K562 (cell line): ENCODE measurements around the gene CAPRIN2. TPM values are rescaled to one million over a fixed set of nuclear protein-coding genes. Genes with fewer than 3 reads are reported as not detected.

ENCODE experiments used
- ATAC-seq: fragments of 200-7000 bp; cut with Tn5 transposase; 3 replicates; pipeline ENCODE4 v1.9.1; 2020; ENCODE audit warnings: moderate library complexity
- BruUV-seq: library from RNA; stranded (reverse); fragments of 400-500 nt; replicated peaks from 2 replicates; lab custom pipeline; 2021; lab: Mats Ljungman, UMichigan
- CTCF ChIA-PET: fragments of 300-600 bp; formaldehyde crosslinking; extraction: SDS; loops from one replicate; lab custom pipeline; 2021; ENCODE audit warnings: low intra/inter-chr PET ratio; lab: Yijun Ruan, JAX
- POLR2A ChIA-PET: fragments of 300-600, 350-650 bp; sonication (Branson Sonifier 250); formaldehyde crosslinking; extraction: SDS; loops from one replicate; lab custom pipeline; 2021; ENCODE audit warnings: antibody characterized with exemption, inconsistent platforms; lab: Yijun Ruan, JAX
- DNase-seq, 4 experiments: peaks; one replicate each; pipeline versions ENCODE4 v3.0.0 to v3.0.0-alpha.2; 2011 to 2018; ENCODE audit warnings: low spot score in 3 of 4, mixed read lengths in 3 of 4; ENCODE audit errors: extremely low read depth in 1 of 4
- FAIRE-seq: peaks from 2 replicates; lab custom pipeline; 2011; peaks lifted over from hg19 to GRCh38; lab: Jason Lieb, UNC
- H2AFZ ChIP-seq: 2 replicates; pipeline ENCODE4 v1.6.0; 2011; ENCODE audit warnings: low read depth, low read length, control low read depth, inconsistent platforms
- H3K27ac ChIP-seq: fragments of 200-600 bp; 3 replicates; pipeline ENCODE4 v1.8.0; 2011; ENCODE audit warnings: low read depth, mild to moderate bottlenecking, control low read depth, inconsistent platforms, low read length, moderate library complexity, mixed read lengths; ENCODE audit errors: extremely low read depth
- H3K27me3 ChIP-seq, 2 experiments: fragments of 300-600 bp in 1 of 2; 2 replicates in 1 of 2; 3 replicates in 1 of 2; pipeline versions ENCODE4 v1.6.0 to v1.8.0; 2011; ENCODE audit warnings: inconsistent platforms in 2 of 2, low read length in 2 of 2, mild to moderate bottlenecking in 1 of 2, mixed read lengths in 1 of 2, moderate library complexity in 1 of 2; ENCODE audit not compliant: control insufficient read depth in 2 of 2, insufficient read depth in 2 of 2
- H3K36me3 ChIP-seq: fragments of 300-600 bp; 3 replicates; pipeline ENCODE4 v1.8.0; 2011; ENCODE audit warnings: mild to moderate bottlenecking, low read length, inconsistent platforms; ENCODE audit not compliant: control insufficient read depth, insufficient read depth
- H3K4me1 ChIP-seq, 2 experiments: fragments of 200-600 bp in 1 of 2; replicated peaks in 1 of 2; 2 replicates in 1 of 2; 3 replicates in 1 of 2; pipeline versions ENCODE4 v1.5.1 to v1.8.0; 2011; ENCODE audit warnings: inconsistent platforms in 2 of 2, low read length in 2 of 2, mild to moderate bottlenecking in 1 of 2, mixed read lengths in 1 of 2, moderate library complexity in 1 of 2; ENCODE audit not compliant: control insufficient read depth in 2 of 2, insufficient read depth in 2 of 2
- H3K4me2 ChIP-seq: 2 replicates; pipeline ENCODE4 v1.6.1; 2011; ENCODE audit warnings: low read length, control low read depth, inconsistent platforms, mixed read lengths; ENCODE audit not compliant: insufficient read depth
- H3K4me3 ChIP-seq: fragments of 200-600 bp; sonication (generic), shearing (Covaris generic); 2 replicates; pipeline ENCODE4 v1.5.1; 2016; ENCODE audit warnings: control low read depth, inconsistent platforms
- H3K79me2 ChIP-seq: fragments of 200-600 bp; 3 replicates; pipeline ENCODE4 v1.8.0; 2011; ENCODE audit warnings: low read length, inconsistent platforms; ENCODE audit not compliant: control insufficient read depth, insufficient read depth
- H3K9ac ChIP-seq, 2 experiments: 2 replicates each; pipeline versions ENCODE4 v1.6.0 to v1.6.1; 2011; ENCODE audit warnings: low read depth in 2 of 2, low read length in 2 of 2, control low read depth in 1 of 2, inconsistent platforms in 1 of 2, mild to moderate bottlenecking in 1 of 2, mixed read lengths in 1 of 2; ENCODE audit not compliant: insufficient read depth in 1 of 2
- H3K9me1 ChIP-seq: one replicate; pipeline ENCODE4 v1.6.0; 2011; ENCODE audit warnings: inconsistent platforms, mild to moderate bottlenecking, low read length, moderate library complexity; ENCODE audit not compliant: control insufficient read depth, insufficient read depth
- H3K9me3 ChIP-seq: replicated peaks from 2 replicates; pipeline ENCODE4 v1.5.1; 2011; ENCODE audit warnings: low read depth, low read length, inconsistent platforms; ENCODE audit not compliant: control insufficient read depth, insufficient read depth
- H4K20me1 ChIP-seq: replicated peaks from 2 replicates; pipeline ENCODE4 v1.6.1; 2011; ENCODE audit warnings: low read length, inconsistent platforms, mixed read lengths; ENCODE audit not compliant: control insufficient read depth, insufficient read depth
- ARID1B ChIP-seq: fragments of 450-650 bp; IDR thresholded peaks from 2 replicates; pipeline ENCODE4 v1.6.1; 2016; ENCODE audit warnings: antibody characterized with exemption, mild to moderate bottlenecking, inconsistent platforms
- CBX3 ChIP-seq, 2 experiments: IDR thresholded peaks; 1 replicate in 1 of 2; 2 replicates in 1 of 2; pipeline ENCODE4 v1.6.1; 2012; ENCODE audit warnings: inconsistent platforms in 2 of 2, low read length in 2 of 2, borderline replicate concordance in 1 of 2, control low read depth in 1 of 2
- HDAC3 ChIP-seq: fragments of 450-650 bp; IDR thresholded peaks from 2 replicates; pipeline ENCODE4 v1.6.1; 2018; ENCODE audit warnings: borderline replicate concordance, mild to moderate bottlenecking, moderate library complexity; ENCODE audit not compliant: partially characterized antibody
- HIVEP1 ChIP-seq: fragments of 250-450 bp; sonication (Bioruptor Pico); IDR thresholded peaks from 2 replicates; pipeline ENCODE4 v1.4.0; 2020; ENCODE audit warnings: mild to moderate bottlenecking
- MAX ChIP-seq: sonication (generic); formaldehyde crosslinking; IDR thresholded peaks from 2 replicates; pipeline ENCODE4 v1.9.0; 2022; ENCODE audit warnings: mild to moderate bottlenecking, missing genetic modification reagents
- NCOA1 ChIP-seq: fragments of 450-650 bp; IDR thresholded peaks from 2 replicates; pipeline ENCODE4 v1.6.1; 2016; ENCODE audit warnings: low read depth
- NELFE ChIP-seq: IDR thresholded peaks from 2 replicates; pipeline ENCODE4 v1.6.1; 2011; ENCODE audit warnings: mild to moderate bottlenecking; ENCODE audit not compliant: insufficient read depth, insufficient read length
- NFATC3 ChIP-seq: fragments of 450-650 bp; IDR thresholded peaks from 2 replicates; pipeline ENCODE4 v1.6.1; 2017; ENCODE audit warnings: mild to moderate bottlenecking
- PCBP1 ChIP-seq: fragments of 200-400 bp; formaldehyde crosslinking; IDR thresholded peaks from 2 replicates; pipeline ENCODE4 v1.6.1; 2018; ENCODE audit warnings: mild to moderate bottlenecking, low read depth, low read length; ENCODE audit not compliant: poor library complexity, severe bottlenecking
- POLR2G ChIP-seq: fragments of 200-400 bp; formaldehyde crosslinking; IDR thresholded peaks from 2 replicates; pipeline ENCODE4 v1.6.1; 2017; ENCODE audit warnings: low read depth, mild to moderate bottlenecking, antibody characterized with exemption, low read length, moderate library complexity
- POLR2H ChIP-seq: IDR thresholded peaks from 2 replicates; pipeline ENCODE4 v1.6.1; 2016; ENCODE audit warnings: missing genetic modification characterization, low read depth, mild to moderate bottlenecking, control low read depth, missing compliant biosample characterization, moderate library complexity
- PRPF4 ChIP-seq: fragments of 200-400 bp; formaldehyde crosslinking; IDR thresholded peaks from one replicate; pipeline ENCODE4 v1.6.1; 2017; ENCODE audit warnings: low read length, low read depth, mild to moderate bottlenecking; ENCODE audit not compliant: insufficient read depth, poor library complexity, severe bottlenecking
- RBM39 ChIP-seq: fragments of 200-400 bp; formaldehyde crosslinking; optimal IDR thresholded peaks from 2 replicates; pipeline ENCODE3; 2018; ENCODE audit warnings: low read depth, low read length
- SAFB2 ChIP-seq: fragments of 200-400 bp; formaldehyde crosslinking; IDR thresholded peaks from 2 replicates; pipeline ENCODE4 v1.6.1; 2018; ENCODE audit warnings: borderline replicate concordance, low read length, low read depth, moderate library complexity; ENCODE audit not compliant: severe bottlenecking
- SMARCA4 ChIP-seq: fragments of 450-650 bp; IDR thresholded peaks from 2 replicates; pipeline ENCODE4 v1.6.1; 2016
- TAF7 ChIP-seq: fragments of 450-650 bp; IDR thresholded peaks from 2 replicates; pipeline ENCODE4 v1.6.1; 2016; ENCODE audit warnings: missing genetic modification characterization, missing compliant biosample characterization
- ZNF23 ChIP-seq: fragments of 250-450 bp; sonication (Bioruptor Pico); IDR thresholded peaks from 2 replicates; pipeline ENCODE4 v1.4.0; 2020; ENCODE audit warnings: mild to moderate bottlenecking
- ZNF354B ChIP-seq: fragments of 250-450 bp; sonication (Bioruptor Pico); IDR thresholded peaks from 2 replicates; pipeline ENCODE4 v1.4.0; 2020
- WGBS: fragments of 100-300 bp; shearing (Covaris generic); methylation state at CpG from one replicate; pipeline ENCODE4 v1.1.6; 2016; ENCODE audit warnings: low coverage, mixed read lengths; ENCODE audit not compliant: insufficient coverage; ENCODE audit errors: missing lambda C conversion rate; 5-methylcytosine and 5-hydroxymethylcytosine counted together
- in situ Hi-C: fragments of 300-500 bp; cut with MboI; formaldehyde crosslinking; loops from 4 replicates; pipeline ENCODE4 v1.15.0; 2018; ENCODE audit warnings: inconsistent platforms, mixed read lengths
- intact Hi-C: fragments of 100-400 bp; cut with micrococcal nuclease; formaldehyde crosslinking; loops from 2 replicates; pipeline ENCODE4 v1.14.2; 2022
- polyA plus RNA-seq, 8 experiments: library from polyadenylated mRNA; depleted of rRNA in 4 of 8; stranded (reverse) in 5 of 8; unstranded in 3 of 8; fragments of >200 nt; fragmentation: Nextera tagmentation in 2 of 8; fragmentation: Illumina TruSeq in 1 of 8; extraction: Ambion mirVana in 2 of 8; extraction: Trizol in 1 of 8; gene quantifications; 2 replicates each; pipeline versions ENCODE4 v1.2.1 to v1.2.3, GENCODE V29; 2011 to 2014; ENCODE audit warnings: inconsistent platforms in 1 of 8, missing spikeins in 1 of 8
- total RNA-seq, 7 experiments: library from RNA; depleted of rRNA in 6 of 7; stranded (reverse); fragments of >200 nt in 6 of 7; fragmentation: Illumina TruSeq in 2 of 7; extraction: Trizol in 2 of 7; gene quantifications; 2 replicates each; pipeline versions ENCODE4 v1.2.1 to v1.2.3, GENCODE V29; 2011 to 2021; ENCODE audit warnings: low replicate concordance in 1 of 7

CAPRIN2 gene
- total and polyA plus RNA-seq, 9 of the 15 experiments (the other 6 are each of a cell fraction or from before 2014, with no cell fraction given): 2.3 to 14.5 (median 8.9) TPM

- in situ Hi-C loops (no loop called here), intact Hi-C loops (no loop called here)
- FAIRE-seq (no peak), DNase-seq (no peak), ATAC-seq (no peak)
- Histone ChIP-seq H3K36me3 (no peaks in the 10 kb centered on the region), H3K4me1 (peaks cover 0 to 3% of the 10 kb centered on the region in 2 experiments; a peak in 2 of 5 replicates), H2AFZ (no peak overlapping the region), H3K9me3 (no peaks in the 10 kb centered on the region), H3K4me2 (no peak overlapping the region), H3K9ac (no peak overlapping the region), H4K20me1 (no peaks in the 10 kb centered on the region), H3K4me3 (no peak overlapping the region), H3K27ac (no peak overlapping the region), H3K9me1 (no peaks in the 10 kb centered on the region), H3K79me2 (no peaks in the 10 kb centered on the region), H3K27me3 (no peaks in the 10 kb centered on the region)
- POLR2A ChIA-PET: interaction anchor here (0.7 to 1.9 kb wide), 3 partner anchors 9 to 17 kb away, joined by 3 to 6 read pairs (median 5); no protein-coding TSS in a partner anchor
- BruUV-seq: no TSS peak
- TF ChIP-seq RBM39 (no peak), PCBP1 (no peak), HDAC3 (no peak)
- CTCF ChIA-PET: no interaction called here
- 53% methylated on average over 2 of the region's 2 CpGs for WGBS
Observed at GRCh38 chr12:30744321-30744720, 10.4 kb downstream of the CAPRIN2 start.

- Histone ChIP-seq H4K20me1 (no peaks in the 10 kb centered on the region), H2AFZ (no peak overlapping the region), H3K4me2 (no peak overlapping the region), H3K4me3 (no peak overlapping the region), H3K4me1 (no peaks in the 10 kb centered on the region), H3K79me2 (no peaks in the 10 kb centered on the region), H3K9ac (no peak overlapping the region), H3K36me3 (no peaks in the 10 kb centered on the region; the same call in 2 of the 3 replicates), H3K9me1 (no peaks in the 10 kb centered on the region), H3K9me3 (no peaks in the 10 kb centered on the region), H3K27me3 (no peaks in the 10 kb centered on the region), H3K27ac (no peak overlapping the region)
- FAIRE-seq (no peak), ATAC-seq (no peak), DNase-seq (no peak)
- ChIA-PET POLR2A (interaction anchor here (0.8 kb wide), 1 partner anchor 10 kb away, joined by 4 read pairs; no protein-coding TSS in a partner anchor), CTCF (no interaction called here)
- intact Hi-C loops: no loop called here
- in situ Hi-C loops: no loop called here
- TF ChIP-seq NCOA1 (no peak), MAX (CRISPR knock-in tag) (no peak), POLR2G (no peak), NFATC3 (no peak), CBX3 (IDR thresholded peaks at IDR 0.05; ENCODE audit: borderline replicate concordance in 1 of 2, low read length in 2 of 2) (no peak), ARID1B (no peak), ZNF23 (no peak), HIVEP1 (CRISPR knock-in tag) (no peak), PRPF4 (no peak), NELFE (no peak), SAFB2 (no peak), ZNF354B (CRISPR knock-in tag) (no peak), SMARCA4 (no peak), HDAC3 (no peak), POLR2H (tag) (no peak), TAF7 (no peak)
- BruUV-seq: no TSS peak
Observed at GRCh38 chr12:30740274-30740673, 14.5 kb downstream of the CAPRIN2 start.
